Skin of body (tissue), 2 donors: Measurements from ENCODE around the gene NR2F2. TPM values are rescaled to one million over a fixed set of nuclear protein-coding genes. Genes with fewer than 3 reads are reported as not detected.

Experiments used
- DNase-seq: peaks from one replicate; lab custom pipeline; 2025; lab: John Stamatoyannopoulos, UW
- total RNA-seq: library from RNA; depleted of rRNA; stranded (reverse); fragments of >200 nt; gene quantifications from one replicate; pipeline ENCODE4 v1.2.3, GENCODE V29; 2014

Gene NR2F2
- total RNA-seq, 1 donor from 2014 or later = 7.8 TPM

DNA sequence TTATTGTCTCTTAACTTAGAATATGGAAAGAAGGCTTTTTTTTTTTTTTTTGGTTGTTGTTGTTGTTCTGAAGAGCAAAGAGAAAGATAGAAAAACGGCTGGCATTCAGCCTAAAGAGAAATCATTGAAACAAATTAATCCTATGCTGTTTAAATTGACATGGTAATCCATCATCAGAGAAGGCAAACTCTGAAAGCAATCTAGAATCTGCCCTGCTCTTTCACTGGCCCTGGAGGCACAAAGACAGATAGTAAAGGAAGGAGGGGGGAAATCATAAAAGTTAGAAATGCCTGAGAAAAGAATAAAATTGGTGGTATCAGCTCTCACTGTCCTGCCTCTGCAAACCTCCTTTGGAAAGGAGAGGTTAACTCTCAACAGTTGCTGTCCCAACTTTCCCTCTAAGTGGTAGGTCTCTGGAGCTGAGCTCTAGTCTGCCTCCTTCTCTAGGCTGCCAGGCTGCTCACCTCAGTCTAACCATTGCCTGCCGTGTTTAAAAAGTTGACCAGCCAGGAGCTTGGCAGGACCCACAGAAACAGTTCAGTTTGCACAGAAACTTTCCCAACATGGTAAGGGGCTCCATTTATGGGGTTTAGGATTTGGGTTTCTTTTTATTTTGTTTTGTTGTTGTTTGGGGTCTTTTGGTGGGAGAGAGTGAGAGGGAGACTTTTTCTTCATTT lies 13.4 kb upstream of the NR2F2 start:
- no peak for DNase-seq

DNA sequence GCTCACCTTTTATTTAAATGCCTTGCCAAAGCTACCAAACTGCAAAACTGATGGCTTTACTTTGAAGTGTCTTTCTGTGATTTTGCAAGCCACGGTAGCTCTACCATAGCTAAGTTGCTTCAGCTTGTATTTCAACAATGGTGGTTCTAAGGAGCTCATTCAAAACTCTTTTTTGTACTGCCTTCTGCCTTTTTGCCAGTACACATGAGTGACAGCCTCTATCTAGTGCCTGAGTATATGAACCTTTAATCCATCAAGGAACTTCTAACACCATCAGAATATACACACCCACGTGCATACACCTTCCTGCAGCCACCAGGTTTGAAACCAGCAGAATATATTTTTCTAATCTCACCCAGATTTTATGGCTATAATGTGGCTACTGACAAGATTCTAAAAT lies 10.4 kb upstream of the NR2F2 start:
- no peak for DNase-seq

DNA sequence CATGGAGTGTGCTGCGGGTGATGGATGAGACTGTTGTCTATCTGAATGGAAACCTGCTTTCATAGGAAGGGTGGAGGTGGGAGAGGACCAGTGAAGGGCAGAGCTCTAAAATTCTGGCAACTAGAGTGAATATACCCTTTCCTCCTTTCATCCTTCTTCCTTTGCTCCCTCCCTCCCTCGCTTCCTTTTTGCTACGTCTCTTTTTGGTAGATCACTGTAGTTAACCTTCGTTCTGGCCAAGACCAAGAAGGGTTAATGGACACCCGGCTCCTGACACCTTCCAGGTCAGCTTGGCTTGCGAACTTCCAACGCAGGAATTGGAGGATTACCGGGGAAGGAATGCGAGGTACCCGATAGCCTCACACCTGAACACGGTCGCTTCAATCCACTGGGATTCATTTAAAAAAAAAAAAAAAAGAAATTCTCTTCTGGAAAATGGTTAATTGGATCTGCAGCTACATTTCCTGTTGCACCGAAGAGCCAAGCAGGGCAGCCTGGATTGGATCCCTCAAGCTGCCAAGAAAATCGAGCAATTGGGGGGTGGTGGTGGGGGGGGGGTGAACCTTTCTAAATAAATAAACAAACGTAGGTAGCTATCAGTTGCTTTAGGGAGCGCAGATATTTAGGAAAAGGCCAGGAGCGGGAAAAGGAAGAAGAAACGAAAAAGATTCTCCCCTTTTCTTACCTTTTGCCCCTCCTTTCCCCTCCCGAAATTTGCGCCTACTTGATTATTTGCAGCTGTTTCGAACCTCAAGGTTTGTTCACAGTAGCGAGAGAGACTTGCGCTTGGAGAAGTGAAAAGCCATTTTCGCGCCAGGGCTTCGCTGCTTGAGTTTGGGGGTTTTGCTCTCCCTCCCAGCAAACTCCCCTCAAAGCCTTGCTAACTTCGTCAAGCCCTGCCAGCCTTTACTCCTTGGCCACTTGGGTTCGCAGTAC lies 9.5 kb upstream of the NR2F2 start:
- DNase-seq = no peak

DNA sequence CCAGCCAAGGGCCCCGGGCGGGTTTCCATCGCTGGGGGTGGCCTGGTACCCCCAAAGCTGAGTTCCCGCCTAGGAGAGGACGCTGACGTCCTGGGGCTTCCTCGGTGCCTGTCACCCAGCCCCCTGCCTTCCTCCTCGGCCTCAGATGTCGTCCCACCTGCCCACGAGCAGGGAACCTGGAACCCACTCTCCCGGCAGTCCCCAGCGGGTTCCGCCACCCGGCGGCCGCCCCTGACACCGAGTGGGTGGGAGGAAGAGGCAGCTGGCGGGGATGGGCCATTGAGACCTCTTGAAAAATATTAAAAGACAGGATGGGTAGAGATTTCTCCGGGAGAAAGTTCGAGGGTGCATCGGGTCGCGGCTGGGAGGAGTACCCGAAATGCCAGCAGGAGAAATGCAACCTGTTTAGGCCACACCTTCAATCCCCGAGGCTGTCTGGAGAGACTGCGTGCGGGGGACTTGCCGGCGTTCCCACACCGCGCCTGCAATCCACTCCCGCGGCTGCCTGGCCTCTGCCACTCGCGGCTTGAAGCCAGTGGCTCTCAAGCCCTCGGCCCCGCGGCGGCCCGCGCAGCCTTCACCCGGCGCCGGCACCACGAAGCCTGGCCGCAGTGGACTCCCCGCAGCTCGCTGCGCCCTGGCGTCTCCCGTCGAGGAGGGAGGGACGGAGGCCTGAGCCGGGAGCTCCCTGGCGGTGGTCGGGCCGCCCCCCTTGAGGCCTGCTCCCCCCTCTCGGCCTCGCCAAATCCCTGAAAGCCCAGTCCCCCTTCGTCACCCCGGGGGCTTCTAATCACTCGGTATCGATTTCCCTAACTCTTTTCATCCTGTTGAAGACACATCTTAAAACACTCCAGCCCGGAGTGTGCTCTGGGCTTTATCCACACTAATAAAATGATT lies 8.6 kb upstream of the NR2F2 start:
- DNase-seq = no peak

DNA sequence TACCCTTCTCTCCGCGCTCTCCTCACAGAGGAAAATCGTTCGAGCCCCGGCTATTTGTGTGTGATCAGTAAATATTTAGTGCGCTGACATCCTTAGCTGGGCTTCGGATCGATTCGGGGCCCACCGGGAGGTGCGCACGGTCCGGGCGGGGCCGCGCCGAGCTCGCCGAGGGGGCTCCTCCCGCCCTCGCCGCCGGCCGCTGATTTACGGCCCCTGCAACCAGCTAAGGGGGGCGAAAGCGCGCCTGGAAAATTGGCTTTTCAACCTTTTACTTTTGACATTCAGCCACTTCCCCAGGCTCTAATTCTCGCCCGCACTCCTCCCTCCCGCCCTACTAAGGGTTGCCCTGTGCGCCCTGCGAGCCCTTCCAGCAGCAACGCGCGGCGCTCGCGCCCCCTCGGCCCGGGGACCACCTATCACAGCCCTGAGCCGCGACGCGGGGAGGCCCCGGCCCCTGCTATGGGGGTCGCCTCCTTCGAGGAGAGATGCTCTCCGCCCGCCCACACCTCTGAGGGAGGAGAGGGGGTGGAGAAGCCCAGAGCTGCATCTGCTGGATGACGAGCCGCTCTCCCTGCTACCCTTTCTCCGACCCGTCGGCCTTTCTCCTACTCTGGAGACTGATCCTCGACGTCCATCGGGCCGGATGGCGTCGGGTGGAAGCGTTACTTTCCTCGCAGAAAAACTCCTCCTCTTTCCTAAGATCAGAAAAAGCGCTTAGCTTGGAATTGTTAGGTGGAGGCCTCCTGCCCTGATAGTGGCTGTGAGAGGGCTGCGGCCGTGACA lies 7.8 kb upstream of the NR2F2 start:
- no peak for DNase-seq

DNA sequence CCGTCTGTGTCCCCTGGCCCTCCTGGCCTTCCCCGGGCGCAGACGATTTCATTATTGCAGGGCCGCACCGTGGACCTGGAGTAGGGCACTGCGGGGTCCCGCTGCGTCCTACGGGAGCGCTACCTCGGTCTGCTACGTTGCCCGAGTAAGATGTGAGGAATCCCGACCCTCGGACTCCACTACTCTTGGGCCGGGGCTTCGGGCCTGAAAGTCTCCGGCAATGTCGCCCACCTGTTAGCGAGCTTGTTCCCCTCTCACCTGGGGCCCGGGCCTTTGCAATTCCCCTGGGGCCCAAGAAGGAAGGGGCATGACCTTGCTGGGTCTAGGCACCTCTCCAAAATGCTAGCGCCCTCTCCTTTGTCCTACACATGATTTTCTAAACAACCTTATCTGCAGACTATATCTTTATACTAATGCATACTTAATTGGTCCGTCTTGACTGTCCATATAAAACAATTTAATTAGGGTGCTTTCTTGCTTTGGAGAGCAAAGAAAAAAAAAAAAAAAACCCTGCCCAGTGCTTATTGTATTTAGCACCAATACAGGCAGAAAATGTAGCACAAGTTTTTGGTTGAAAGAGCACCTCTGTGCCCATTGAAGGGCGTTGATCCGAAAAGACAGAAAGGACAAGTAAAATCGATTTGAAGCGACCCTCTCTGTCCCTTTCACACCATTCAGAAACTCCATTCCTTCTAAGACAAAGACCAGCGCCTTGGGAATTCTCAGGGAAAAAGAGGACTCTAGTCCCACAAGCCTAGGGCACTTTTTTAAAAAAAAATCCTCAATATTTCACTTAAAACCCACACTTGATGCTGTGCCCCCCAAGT lies 7.0 kb upstream of the NR2F2 start:
- no peak for DNase-seq

DNA sequence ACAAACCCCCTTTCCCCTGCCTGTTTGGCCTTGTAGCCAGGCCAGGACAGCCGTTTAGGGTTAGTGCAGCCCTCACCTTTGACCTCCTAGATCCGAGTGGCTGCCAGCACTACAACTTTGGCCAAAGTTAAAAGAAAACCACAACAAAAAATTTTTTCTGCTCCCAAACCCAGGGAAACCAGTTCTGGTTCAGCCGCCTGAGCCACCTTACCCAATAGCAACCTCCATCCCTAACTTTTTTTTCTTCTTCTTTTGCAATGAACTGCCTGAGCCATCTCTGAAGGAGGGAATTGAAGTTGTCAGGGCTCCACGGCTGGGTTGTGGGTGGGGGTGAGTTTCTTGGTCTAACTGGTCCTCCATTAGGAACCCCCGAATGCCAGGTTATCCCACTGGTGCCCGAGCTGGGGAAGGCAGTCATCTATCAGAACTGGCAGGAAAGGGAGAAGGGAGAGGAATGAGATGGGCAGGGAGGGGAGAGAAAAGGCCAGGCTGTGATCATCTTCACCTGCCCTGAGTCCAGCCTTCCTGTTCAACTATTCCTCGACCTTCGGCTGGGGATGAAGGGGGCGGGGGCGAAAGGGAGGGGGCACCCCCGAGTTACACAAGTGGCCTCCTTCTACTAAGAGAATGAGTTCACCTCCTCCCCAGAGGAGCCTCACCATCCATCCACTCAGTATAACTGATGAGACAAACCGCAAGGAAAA lies 6.2 kb upstream of the NR2F2 start:
- no peak for DNase-seq

DNA sequence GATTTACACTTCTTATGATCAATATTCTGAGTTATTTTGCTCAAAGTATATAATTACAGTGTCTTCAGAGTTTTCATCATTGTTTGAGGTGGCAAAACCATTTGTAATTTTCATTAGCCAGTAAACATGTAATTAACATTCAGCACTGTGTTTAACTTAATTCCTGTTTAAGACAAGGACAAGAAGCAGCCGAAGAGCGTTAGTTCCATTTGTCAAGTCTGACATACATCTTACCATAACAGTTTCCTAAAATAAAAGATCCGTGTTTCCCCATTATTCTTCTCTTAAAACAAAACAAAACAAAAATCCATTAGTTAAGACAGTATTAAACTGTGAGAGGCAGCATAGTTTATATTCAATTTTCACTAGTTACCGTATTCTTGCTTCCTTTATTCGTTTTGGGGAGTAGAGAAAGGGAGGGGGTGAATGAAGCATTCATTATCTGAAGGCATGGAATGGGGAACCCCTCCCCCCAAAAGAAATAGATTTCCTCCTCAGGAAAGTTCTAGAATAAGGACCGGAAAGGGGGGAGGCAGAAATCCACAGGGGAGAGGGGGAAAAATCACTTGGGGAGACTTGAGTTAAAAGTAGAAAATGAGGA lies 5.5 kb upstream of the NR2F2 start:
- DNase-seq = no peak

DNA sequence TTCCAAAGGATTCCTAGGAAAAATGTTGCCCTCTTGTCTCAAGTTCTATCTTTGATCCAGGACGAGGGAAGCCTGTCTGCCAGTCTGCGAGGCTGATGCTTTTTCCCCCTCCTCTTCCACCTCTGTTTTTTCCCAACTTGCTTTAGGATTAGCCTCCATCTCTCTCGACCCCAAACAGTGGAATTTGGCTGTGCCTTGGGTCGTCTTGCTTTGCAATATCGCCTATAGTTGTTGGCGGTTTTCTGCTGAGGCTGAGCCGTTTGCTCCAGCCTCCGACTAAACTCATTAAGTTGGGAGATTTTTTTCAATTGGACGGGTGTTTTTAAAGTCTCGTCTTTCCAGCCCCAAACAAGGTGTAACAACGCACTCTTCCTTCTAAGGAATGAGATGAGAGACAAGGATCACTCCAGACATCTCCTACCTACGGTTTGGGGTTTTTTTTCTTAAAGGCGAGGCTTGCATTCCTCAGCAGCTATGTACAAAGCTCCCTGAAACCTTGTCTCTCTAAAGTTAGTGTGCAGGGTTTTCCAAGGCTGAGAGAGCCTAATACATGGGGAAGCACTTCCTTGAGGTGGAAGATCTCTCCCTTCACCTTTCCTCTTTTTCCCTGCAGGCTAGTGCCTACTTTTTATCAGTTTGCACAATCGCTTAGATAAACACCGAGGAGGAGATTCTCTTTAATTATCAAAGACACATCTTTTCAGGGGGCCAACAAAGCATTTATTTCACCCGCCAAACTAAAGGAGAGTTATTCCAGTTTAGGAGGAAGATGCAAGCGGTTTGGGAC lies 4.8 kb upstream of the NR2F2 start:
- DNase-seq = no peak

DNA sequence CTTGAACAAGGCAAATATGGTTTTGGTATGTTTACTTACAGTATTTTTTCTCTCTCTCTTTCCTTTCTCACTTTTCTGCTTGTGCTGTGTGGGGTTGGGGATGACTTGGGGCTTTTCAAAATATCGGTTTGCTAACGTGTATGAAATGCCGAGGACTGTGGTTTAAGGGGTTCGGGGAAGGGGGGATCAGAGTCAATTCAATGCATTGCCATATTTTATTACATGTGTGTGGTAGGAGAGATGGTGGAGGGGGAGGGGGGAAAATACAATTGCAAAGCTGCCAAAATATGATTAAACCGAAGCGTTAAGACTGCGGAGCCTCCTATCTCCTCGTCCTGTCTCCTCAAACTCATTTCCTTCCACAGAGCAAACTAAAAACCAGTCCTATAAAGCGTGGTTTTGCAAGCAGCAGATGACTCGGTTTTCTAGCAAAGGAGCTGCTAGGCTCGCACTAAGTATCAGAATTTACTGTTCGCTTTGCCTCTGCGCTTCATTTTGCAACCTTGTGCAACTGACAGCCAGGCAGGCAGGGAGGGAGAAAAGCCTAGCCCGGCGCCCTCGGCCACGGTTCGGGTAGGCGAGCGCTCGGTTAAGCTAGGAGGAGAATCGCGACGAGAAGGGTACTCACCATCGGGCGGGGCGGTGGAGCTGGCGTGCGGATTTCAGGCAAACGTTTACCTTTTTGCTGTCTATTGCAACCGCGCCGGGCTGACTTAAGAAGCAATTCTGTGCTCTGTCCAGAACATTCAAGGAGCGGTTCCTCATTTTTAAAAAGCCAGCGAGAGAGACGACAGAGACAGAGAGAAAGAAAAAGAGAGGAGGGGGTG lies 4.0 kb upstream of the NR2F2 start:
- peak; percentile 48 for DNase-seq

DNA sequence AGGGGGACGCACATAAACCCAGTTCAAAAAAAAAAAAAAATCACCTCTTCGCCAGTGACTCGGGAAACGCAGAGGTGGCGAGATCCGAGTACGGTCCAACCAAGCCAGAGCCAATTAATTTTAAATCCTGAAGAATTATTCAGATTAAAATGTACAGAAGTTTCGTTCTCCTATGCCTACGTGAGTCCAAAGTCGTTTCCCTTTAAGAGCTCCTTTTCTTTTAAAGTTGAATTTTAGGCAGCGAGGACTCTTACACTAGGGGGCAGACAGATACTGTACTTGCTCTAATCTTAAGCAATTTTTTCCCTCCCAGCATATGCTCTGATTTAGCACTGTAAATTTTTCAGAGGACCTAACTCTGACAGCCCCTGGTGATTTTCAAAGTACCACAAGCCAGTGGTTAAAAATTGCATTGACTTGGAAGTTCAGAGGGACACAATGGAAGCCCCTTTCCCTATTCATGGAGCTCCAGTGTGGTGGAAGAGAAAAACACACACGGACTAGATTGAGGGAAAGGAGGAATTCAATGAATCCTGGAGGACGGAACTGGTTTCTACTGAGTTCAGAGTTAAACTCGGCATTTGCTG lies 3.3 kb upstream of the NR2F2 start:
- DNase-seq = peak; percentile 90

DNA sequence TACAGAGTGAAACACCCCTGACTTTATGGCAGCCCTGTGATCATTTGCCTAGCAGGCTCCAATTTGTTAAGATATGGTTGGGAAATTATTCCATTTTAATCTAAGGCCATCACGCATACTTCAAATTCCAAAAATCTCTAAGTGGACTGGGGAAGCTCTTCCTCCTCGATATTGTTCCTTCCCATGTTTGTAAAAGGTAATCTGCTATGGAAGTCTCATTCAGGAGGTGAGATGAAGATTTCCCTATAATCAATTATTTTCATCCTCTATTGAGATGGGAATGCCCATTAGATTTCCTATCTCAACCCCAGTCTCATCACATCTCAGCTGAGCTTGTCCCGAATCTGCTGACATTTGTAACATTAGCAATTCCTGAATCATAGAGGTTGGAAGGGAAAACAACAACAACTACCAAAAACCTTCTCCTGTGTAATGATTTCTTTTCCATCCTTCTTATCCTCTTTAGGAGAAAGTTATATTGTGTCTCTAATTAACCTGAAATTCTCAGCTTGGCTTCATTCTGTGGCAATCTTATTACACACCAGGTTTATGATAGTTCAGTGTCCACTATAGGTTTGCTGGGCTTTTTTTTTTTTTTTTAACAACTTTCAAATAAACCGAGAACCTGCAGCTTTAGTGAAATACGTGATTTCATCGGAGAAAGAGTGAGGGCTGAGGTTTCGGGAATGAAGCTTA lies 2.2 kb upstream of the NR2F2 start:
- no peak for DNase-seq

DNA sequence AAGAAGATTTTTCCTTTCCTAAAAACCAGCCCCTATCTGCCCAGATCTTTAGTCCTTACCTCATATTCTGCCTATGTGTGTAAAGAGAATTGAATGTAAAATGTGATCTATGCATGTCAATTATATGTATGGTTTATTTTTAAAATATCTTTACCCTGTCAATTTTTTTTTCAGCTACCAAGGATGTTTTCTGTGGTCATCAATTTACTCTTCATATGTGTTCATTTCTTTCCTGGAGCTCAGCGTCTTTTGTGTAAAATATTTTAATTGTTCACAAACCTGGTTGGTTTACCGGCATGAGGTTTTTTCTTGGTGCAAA lies 1.7 kb upstream of the NR2F2 start:
- DNase-seq = no peak

DNA sequence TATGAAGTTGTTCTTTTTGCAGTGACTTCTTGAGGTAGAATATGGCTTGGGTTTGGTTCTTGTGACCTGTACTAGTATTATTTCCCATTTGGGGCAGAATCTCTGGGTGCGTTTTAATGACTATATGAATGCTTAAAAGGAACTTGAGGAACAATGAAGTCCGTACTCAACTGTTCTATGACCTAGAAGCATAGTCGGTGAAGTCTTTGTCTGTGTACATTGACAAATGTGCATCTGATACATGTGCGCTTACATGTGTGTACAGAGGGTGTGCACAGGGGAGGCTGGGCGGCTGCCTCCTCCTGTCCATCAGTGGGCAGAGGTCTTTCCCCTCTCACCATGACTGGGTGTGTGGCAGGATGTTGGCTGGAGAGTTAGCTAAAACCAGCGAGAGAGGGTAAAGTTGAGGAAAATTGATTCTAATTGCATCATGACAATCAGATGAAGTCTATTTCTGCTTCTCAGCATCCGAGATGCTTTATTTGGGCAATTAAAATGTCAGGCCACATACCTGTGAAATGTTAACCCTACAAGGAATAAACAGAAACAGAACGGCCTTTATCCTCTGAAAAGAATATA lies 1.0 kb upstream of the NR2F2 start:
- no peak for DNase-seq

DNA sequence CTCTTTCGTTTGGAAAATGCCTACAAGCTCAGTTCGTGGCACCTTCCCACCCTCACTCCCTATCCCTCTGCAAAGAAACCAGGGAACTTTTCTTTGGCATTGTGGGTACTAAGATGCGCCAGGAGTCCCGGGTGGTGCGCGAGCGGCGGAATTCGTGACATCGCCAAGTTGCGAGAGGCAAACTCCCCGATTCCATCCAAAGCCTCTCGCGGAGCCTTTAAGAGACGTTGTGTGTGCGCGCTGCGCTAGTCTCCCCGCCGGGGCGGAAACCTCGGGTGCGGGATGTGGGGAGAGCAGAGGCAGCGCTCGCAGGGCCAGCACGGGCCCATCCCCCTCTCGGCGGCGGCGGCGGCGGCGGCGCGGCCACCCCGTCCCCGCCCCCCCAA lies 443 bp upstream of the NR2F2 start:
- DNase-seq = peak; percentile 74
